Sciatic nerve (tissue), 2 donors: ENCODE data around the gene HIPK1. TPM values are rescaled to one million over a fixed set of nuclear protein-coding genes. Genes with fewer than 3 reads are reported as not detected.
"Not testable (repeated sequence)": the region's sequence is repeated elsewhere in the genome, so short reads cannot be mapped to it uniquely, and the experiment has no call there.

Experiments
- ATAC-seq: fragments of 200-7000 bp; cut with Tn5 transposase; one replicate; pipeline ENCODE4 v1.9.1; 2020; ENCODE audit warnings: mild to moderate bottlenecking, moderate library complexity
- DNase-seq: peaks from one replicate; pipeline ENCODE4 v3.0.0-alpha.2; 2020; ENCODE audit warnings: low spot score
- intact Hi-C: fragments of 100-400 bp; cut with DNase I; formaldehyde crosslinking; loops from one replicate; pipeline ENCODE4 v1.14.2; 2022
- total RNA-seq: library from RNA; stranded (reverse); fragmentation: NEBNext Ultra II Directional; extraction: Animal tissue kit (Norgen Biotek cat#: 25700); gene quantifications from one replicate; pipeline ENCODE4 v1.2.1, GENCODE V29; 2021
- donor health status: DM: no; HTN: no; CAD: no.
- donor health status: DM: no; HTN: no; CAD: no.

The HIPK1 gene
- total RNA-seq, 1 donor from 2014 or later, result 91.2 TPM

- ATAC-seq (no peak), DNase-seq (no peak)
- intact Hi-C loops, result no loop called here
Observed at GRCh38 chr1:113940365-113941244, 11.5 kb downstream of the HIPK1 start.

DNA sequence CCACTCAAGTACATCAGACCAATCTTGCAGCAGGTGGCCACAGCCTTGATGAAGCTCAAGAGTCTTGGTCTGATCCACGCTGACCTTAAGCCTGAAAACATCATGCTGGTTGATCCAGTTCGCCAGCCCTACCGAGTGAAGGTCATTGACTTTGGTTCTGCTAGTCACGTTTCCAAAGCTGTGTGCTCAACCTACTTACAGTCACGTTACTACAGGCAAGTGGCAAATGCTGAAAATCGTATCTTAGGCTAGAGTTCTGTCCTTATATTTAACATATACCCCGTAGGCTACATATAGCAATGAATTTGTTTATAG lies 12.1 kb downstream of the HIPK1 start:
- ATAC-seq, result no peak
- DNase-seq, result no peak
- intact Hi-C loops, result no loop called here

- DNase-seq (no peak), ATAC-seq (no peak)
- intact Hi-C loops, result no loop called here
Observed at GRCh38 chr1:113942527-113942926, 13.4 kb downstream of the HIPK1 start.

DNA sequence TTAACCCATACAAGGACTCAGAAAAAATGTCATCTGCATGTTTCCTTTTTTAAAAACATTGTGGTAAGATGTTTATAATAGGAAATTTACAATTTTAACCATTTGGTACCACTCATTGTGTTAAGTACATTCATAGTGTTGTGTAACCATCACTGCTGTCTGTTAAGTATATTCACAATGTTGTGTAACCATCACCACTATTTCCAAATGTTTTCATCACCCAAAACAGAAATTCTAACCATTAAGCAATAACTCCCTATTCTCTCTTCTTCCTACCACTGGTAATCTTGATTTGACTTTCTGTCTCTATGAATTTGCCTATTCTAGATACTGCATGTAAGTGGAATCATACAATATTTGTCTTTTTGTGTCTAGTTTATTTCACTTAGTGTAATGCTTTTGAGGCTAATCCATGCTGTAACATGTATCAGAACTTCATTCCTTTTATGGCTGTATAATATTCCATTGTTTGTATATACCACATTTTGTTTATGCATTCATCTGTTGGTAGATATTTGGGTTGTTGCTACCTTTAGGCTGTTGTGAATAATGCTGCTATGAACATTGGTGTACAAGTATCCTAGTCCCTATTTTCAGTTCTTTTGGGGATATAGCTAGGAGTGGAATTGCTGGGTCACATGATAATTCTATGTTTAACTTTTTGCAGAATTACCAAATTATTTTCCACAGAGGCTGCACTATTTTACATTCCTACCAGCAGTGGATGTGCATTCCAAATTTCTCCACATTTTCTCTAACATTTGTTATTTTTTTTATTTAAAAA lies 14.1 kb downstream of the HIPK1 start:
- DNase-seq (no peak), ATAC-seq (no peak)
- intact Hi-C loops, result no loop called here

GRCh38 chr1:113945329-113945728 lies 16.2 kb downstream of the HIPK1 start:
- no peak for DNase-seq
- intact Hi-C loops, result no loop called here
- no peak for ATAC-seq

- intact Hi-C loops, result no loop called here
- ATAC-seq (no peak), DNase-seq (no peak)
Observed at GRCh38 chr1:113946112-113946511, 17.0 kb downstream of the HIPK1 start.

GRCh38 chr1:113946678-113947387 lies 17.7 kb downstream of the HIPK1 start:
- intact Hi-C loops, result no loop called here
- ATAC-seq (no peak), DNase-seq (no peak)

DNA sequence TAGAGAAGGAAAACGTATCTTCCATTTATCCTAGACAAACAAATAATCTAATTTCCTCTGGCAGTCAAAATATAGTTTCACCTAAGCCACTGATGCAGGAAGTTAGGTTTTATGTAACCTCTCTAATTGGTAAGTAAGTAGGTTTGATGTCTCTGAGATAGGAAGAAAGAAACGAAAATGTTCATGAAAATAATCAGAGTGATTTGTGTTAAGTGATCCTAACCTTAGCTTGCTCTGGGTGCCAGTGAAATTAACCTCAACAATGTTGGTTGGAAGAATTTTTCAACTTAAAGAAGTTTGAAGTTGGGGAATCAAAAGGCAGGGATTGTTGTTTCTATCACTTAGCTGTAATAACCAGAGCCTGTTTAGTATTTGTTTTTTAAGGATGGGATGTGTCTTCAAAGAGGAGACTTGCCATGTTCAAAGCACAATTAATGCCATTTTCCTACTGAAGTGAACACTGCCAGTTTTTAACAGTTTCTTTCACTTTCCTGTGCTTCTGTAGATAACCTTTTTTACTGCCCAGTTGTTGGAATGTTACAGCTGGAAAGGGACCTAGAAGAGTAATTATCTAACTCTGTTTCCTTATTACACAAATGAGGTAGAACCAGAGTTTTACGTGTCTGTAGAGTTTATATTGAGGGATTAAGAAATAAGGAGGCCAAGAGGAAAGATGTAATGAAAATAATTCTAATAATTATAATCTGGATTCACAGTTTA lies 18.4 kb downstream of the HIPK1 start:
- intact Hi-C loops, result no loop called here
- ATAC-seq (no peak), DNase-seq (no peak)

- intact Hi-C loops, result not testable (repeated sequence)
Observed at GRCh38 chr1:113948151-113948550, 19.0 kb downstream of the HIPK1 start.

GRCh38 chr1:113949007-113949406 lies 19.9 kb downstream of the HIPK1 start:
- DNase-seq (no peak), ATAC-seq (peak; percentile 89)
- intact Hi-C loops, result no loop called here

More at GRCh38 chr1:113948151-113948550, 19.0 kb downstream of the HIPK1 start:
- DNase-seq, result not testable (repeated sequence)
- ATAC-seq, result peak; percentile 11

- intact Hi-C loops, result no loop called here
- ATAC-seq, result no peak
- no peak for DNase-seq
Observed at GRCh38 chr1:113950908-113951307, 21.8 kb downstream of the HIPK1 start.

DNA sequence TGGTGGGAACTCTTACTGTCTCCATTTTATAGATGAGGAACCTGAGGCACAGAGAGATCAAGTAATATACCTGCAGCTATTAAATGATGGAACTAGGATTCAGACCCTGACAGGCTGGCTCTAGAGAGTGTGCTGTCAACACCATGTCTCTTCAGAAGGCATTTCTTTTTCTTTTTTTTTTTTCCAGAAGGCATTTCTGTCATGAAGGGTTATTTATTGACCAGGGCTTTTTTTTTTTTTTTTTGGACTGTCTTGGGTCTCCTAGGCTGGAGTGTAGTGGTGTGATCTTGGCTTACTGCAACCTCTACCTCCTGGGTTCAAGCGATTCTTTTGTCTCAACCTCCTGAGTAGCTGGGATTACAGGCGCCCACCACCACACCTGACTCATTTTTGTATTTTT lies 22.6 kb downstream of the HIPK1 start:
- ATAC-seq (no peak), DNase-seq (no peak)
- intact Hi-C loops, result no loop called here

- intact Hi-C loops, result no loop called here
- DNase-seq (no peak), ATAC-seq (no peak)
Observed at GRCh38 chr1:113957984-113958383, 28.9 kb downstream of the HIPK1 start.

GRCh38 chr1:113958691-113959090 lies 29.6 kb downstream of the HIPK1 start:
- ATAC-seq (no peak), DNase-seq (no peak)
- intact Hi-C loops, result no loop called here

- no peak for DNase-seq
- intact Hi-C loops, result no loop called here
- no peak for ATAC-seq
Observed at GRCh38 chr1:113963281-113963906, 34.3 kb downstream of the HIPK1 start.

DNA sequence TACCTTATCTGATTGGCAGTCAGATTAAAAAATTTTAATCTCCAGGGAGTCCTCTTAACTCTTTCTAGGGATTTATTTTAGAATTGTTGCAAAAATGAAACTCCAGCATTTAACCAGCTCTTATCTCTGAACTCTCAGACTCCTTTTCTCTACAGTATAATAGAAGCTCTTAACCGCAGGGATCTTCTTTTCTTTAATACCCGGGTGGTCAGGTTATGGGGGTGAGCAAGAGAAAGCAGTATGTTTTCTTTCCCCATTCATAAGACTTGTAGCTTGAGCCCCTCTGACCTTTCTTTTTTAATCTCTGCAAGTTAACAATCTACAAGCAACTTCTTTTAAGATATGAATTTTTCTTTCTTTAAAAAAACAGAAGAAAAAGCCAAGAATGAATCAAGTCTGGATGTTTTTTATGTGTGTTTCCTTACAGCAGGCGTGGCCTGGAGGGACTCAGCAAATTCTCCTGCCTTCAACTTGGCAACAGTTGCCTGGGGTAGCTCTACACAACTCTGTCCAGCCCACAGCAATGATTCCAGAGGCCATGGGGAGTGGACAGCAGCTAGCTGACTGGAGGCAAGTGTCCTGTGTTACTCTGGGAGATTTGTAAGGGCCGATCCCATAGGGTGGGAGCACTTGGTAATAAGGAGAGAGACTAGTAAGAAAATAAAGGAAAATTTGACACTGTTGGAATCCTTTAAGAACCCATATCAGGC lies 36.7 kb downstream of the HIPK1 start:
- intact Hi-C loops, result no loop called here
- peak; percentile 90 for ATAC-seq
- no peak for DNase-seq

DNA sequence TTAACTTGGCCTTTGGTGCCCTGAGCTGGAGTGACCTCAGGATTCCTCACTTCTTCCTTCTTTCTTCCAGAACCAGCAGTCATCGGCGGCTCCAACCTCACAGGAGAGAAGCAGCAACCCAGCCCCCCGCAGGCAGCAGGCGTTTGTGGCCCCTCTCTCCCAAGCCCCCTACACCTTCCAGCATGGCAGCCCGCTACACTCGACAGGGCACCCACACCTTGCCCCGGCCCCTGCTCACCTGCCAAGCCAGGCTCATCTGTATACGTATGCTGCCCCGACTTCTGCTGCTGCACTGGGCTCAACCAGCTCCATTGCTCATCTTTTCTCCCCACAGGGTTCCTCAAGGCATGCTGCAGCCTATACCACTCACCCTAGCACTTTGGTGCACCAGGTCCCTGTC lies 43.8 kb downstream of the HIPK1 start:
- no peak for ATAC-seq
- DNase-seq, result no peak
- intact Hi-C loops, result no loop called here

GRCh38 chr1:113975211-113975895 lies 46.2 kb downstream of the HIPK1 start:
- intact Hi-C loops, result no loop called here
- ATAC-seq (no peak), DNase-seq (no peak)
